A549 (cell line): ENCODE measurements around the gene LANCL2.

ENCODE experiments used
- CEBPB ChIP-seq, 2 experiments: fragments of >200 bp in 1 of 2; sonication (Bioruptor Twin) in 1 of 2; formaldehyde crosslinking in 1 of 2; IDR thresholded peaks; 2 replicates each; pipeline ENCODE4 v1.6.1; 2012 to 2016
- CTCF ChIP-seq: fragments of >200 bp; sonication (Bioruptor Twin); formaldehyde crosslinking; IDR thresholded peaks from 3 replicates; pipeline ENCODE4 v1.5.1; 2016
- GATA3 ChIP-seq: IDR thresholded peaks from 2 replicates; pipeline ENCODE4 v1.6.1; 2012; ENCODE audit warnings: borderline replicate concordance
- KDM1A ChIP-seq: fragments of 200-600 bp; sonication (generic); IDR thresholded peaks from 2 replicates; pipeline ENCODE4 v1.6.1; 2016; ENCODE audit warnings: low read depth, mild to moderate bottlenecking
- MAFK ChIP-seq: fragments of 450-650 bp; IDR thresholded peaks from 2 replicates; pipeline ENCODE4 v1.6.1; 2014; ENCODE audit not compliant: partially characterized antibody
- MAX ChIP-seq: IDR thresholded peaks from 2 replicates; pipeline ENCODE4 v1.6.1; 2012
- NFE2L2 ChIP-seq: fragments of 150-350 bp; conservative IDR thresholded peaks from 2 replicates; pipeline ENCODE4 v1.6.1; 2014; ENCODE audit warnings: low read length
- PHF8 ChIP-seq: fragments of 200-600 bp; sonication (generic); IDR thresholded peaks from 2 replicates; pipeline ENCODE4 v1.6.1; 2016; ENCODE audit warnings: low read depth, mild to moderate bottlenecking, antibody characterized with exemption, moderate library complexity, borderline replicate concordance
- POLR2A ChIP-seq: IDR thresholded peaks from 2 replicates; pipeline ENCODE4 v1.6.1; 2012; ENCODE audit warnings: mild to moderate bottlenecking, low read length
- RAD21 ChIP-seq, 2 experiments: fragments of >200 bp in 1 of 2; sonication (Bioruptor Twin) in 1 of 2; formaldehyde crosslinking in 1 of 2; IDR thresholded peaks in 1 of 2; conservative IDR thresholded peaks in 1 of 2; 2 replicates in 1 of 2; 3 replicates in 1 of 2; pipeline ENCODE4 v1.6.1; 2012 to 2018; ENCODE audit warnings: inconsistent platforms in 1 of 2
- REST ChIP-seq: fragments of 200-600 bp; sonication (generic); IDR thresholded peaks from 2 replicates; pipeline ENCODE4 v1.6.1; 2016; ENCODE audit warnings: antibody characterized with exemption, mild to moderate bottlenecking, moderate library complexity
- SMC3 ChIP-seq: fragments of >200 bp; sonication (Bioruptor Twin); formaldehyde crosslinking; IDR thresholded peaks from 3 replicates; pipeline ENCODE4 v1.6.1; 2018; ENCODE audit warnings: inconsistent platforms
- ZNF302 ChIP-seq: fragments of 250-450 bp; sonication (Bioruptor Pico); IDR thresholded peaks from 2 replicates; pipeline ENCODE4 v1.9.0; 2021; ENCODE audit warnings: inconsistent platforms, mild to moderate bottlenecking, moderate library complexity

- no peak for TF ChIP-seq POLR2A
- no peak for TF ChIP-seq CTCF
- TF ChIP-seq KDM1A, result no peak
- no peak for TF ChIP-seq RAD21 (conservative IDR thresholded peaks at IDR 0.05 in 1 of 2, IDR thresholded peaks at IDR 0.05 in 1 of 2)
- no peak for TF ChIP-seq MAFK
- no peak for TF ChIP-seq SMC3
- TF ChIP-seq MAX, result no peak
- TF ChIP-seq GATA3, result no peak
- TF ChIP-seq CEBPB (IDR thresholded peaks at IDR 0.05), result no peak
- TF ChIP-seq PHF8, result no peak
- TF ChIP-seq REST, result no peak
- TF ChIP-seq NFE2L2, result no peak
- no peak for TF ChIP-seq ZNF302 (CRISPR knock-in tag)
These were observed 111.0 kb downstream of the LANCL2 start for GRCh38 chr7:55475855-55476803.
